Gastroesophageal sphincter (tissue), 3 donors: ENCODE results near the gene FIBIN.

Source experiments
- CTCF ChIP-seq, 4 experiments: fragments of 200-600 bp in 2 of 4; fragments of 450-650 bp in 2 of 4; sonication (generic) in 1 of 4; IDR thresholded peaks; one replicate each; pipeline ENCODE4 v1.5.1; 2017 to 2019; ENCODE audit warnings: antibody characterized with exemption in 4 of 4, mild to moderate bottlenecking in 2 of 4, moderate library complexity in 2 of 4
- POLR2A ChIP-seq, 2 donors: fragments of 450-650 bp; IDR thresholded peaks; one replicate each; pipeline ENCODE4 v1.6.1; 2017; ENCODE audit warnings: antibody characterized with exemption in 2 of 2, mild to moderate bottlenecking in 2 of 2, moderate library complexity in 1 of 2
- POLR2AphosphoS5 ChIP-seq: sonication (generic); formaldehyde crosslinking; IDR thresholded peaks from one replicate; pipeline ENCODE4 v1.6.1; 2017; ENCODE audit warnings: antibody characterized with exemption

- TF ChIP-seq CTCF (IDR thresholded peaks at IDR 0.05) (no peak), POLR2A (IDR thresholded peaks at IDR 0.05) (no peak), POLR2AphosphoS5 (no peak)
Observed at GRCh38 chr11:26948881-26949280, 45.0 kb upstream of the FIBIN start.
